Heart left ventricle (tissue), 16 donors: ENCODE results near the gene SNX3. TPM values are rescaled to one million over a fixed set of nuclear protein-coding genes. Genes with fewer than 3 reads are reported as not detected.
A peak's percentile ranks its signal among the peaks of the same experiment; 100 is the strongest.

Source experiments
- ATAC-seq, 4 donors: fragments of 200-7000 bp; cut with Tn5 transposase; one replicate each; pipeline ENCODE4 v1.9.1; 2020 to 2022; ENCODE audit warnings: moderate library complexity in 4 of 4, mild to moderate bottlenecking in 3 of 4, moderate number of reproducible peaks in 1 of 4
- DNase-seq, 5 donors: peaks; one replicate each; pipeline ENCODE4 v3.0.0-alpha.2; 2020
- H3K27ac ChIP-seq, 12 donors: fragments of 200-600 bp; sonication (generic) in 4 of 12; one replicate each; pipeline versions ENCODE4 v1.5.0 to v1.8.0; 2016 to 2022; ENCODE audit warnings: mild to moderate bottlenecking in 2 of 12
- H3K27me3 ChIP-seq, 9 donors: fragments of 200-600 bp; sonication (generic) in 2 of 9; one replicate each; pipeline versions ENCODE4 v1.5.1 to v1.8.0; 2016 to 2022; ENCODE audit warnings: mild to moderate bottlenecking in 3 of 9
- H3K36me3 ChIP-seq, 9 donors: fragments of 200-600 bp; sonication (generic) in 2 of 9; one replicate each; pipeline versions ENCODE4 v1.5.0 to v1.8.0; 2018 to 2022; ENCODE audit warnings: mild to moderate bottlenecking in 2 of 9
- H3K4me1 ChIP-seq, 12 donors: fragments of 200-600 bp; sonication (generic) in 4 of 12; one replicate each; pipeline versions ENCODE4 v1.5.0 to v1.8.0; 2016 to 2022; ENCODE audit warnings: mild to moderate bottlenecking in 3 of 12
- H3K4me3 ChIP-seq, 12 donors: fragments of 200-600 bp; sonication (generic) in 4 of 12; one replicate each; pipeline versions ENCODE4 v1.5.0 to v1.8.0; 2017 to 2022; ENCODE audit warnings: mild to moderate bottlenecking in 9 of 12, moderate library complexity in 4 of 12
- H3K9me3 ChIP-seq, 12 donors: fragments of 200-600 bp; sonication (generic) in 4 of 12; one replicate each; pipeline versions ENCODE4 v1.5.0 to v1.8.0; 2016 to 2022; ENCODE audit warnings: mild to moderate bottlenecking in 1 of 12
- POLR2A ChIP-seq, 2 donors: fragments of 450-650 bp; IDR thresholded peaks; one replicate each; pipeline ENCODE4 v1.6.1; 2017; ENCODE audit warnings: antibody characterized with exemption in 2 of 2, mild to moderate bottlenecking in 2 of 2, moderate library complexity in 2 of 2
- WGBS, 4 donors: extraction: QIAGEN DNeasy Blood & Tissue Kit in 2 of 4; methylation state at CpG; one replicate each; pipeline versions ENCODE4 v1.1.5 to v1.1.7; 2013 to 2018; 5-methylcytosine and 5-hydroxymethylcytosine counted together
- intact Hi-C, 10 donors: fragments of 100-400 bp; cut with DNase I; formaldehyde crosslinking; loops; one replicate each; pipeline versions ENCODE4 v1.11.1 to v1.14.2; 2022
- polyA plus RNA-seq, 2 donors: library from polyadenylated mRNA; stranded (reverse); fragments of 200-250 nt; gene quantifications; one replicate each; pipeline ENCODE4 v1.2.3, GENCODE V29; 2013
- total RNA-seq, 9 donors: library from RNA; depleted of rRNA in 2 of 9; stranded (reverse); fragments of >200 nt in 2 of 9; fragmentation: NEBNext Ultra II Directional in 3 of 9; extraction: Animal tissue kit (Norgen Biotek cat#: 25700) in 3 of 9; gene quantifications; one replicate each; pipeline versions ENCODE4 v1.1.0 to v1.2.4, GENCODE V29; 2016 to 2023
- TF ChIP-seq, protein P1 (sequence below), 12 donors: fragments of 200-600 bp; sonication (generic) in 4 of 12; IDR thresholded peaks; one replicate each; pipeline versions ENCODE4 v1.5.0 to v1.8.0; 2018 to 2022; ENCODE audit warnings: antibody characterized with exemption in 12 of 12, mild to moderate bottlenecking in 5 of 12
- donor health status: ischemic (EF 13 %, LVEDD 7.1; RV severe dilation, severe dysfunction).
- donor health status: healthy with polysubstance abuse.
- donor health status: DM: no; HTN: yes; CAD: no.
- donor health status: DM: no; HTN: no; CAD: no.
- donor health status: ischemic (EF 25% LVEDD 6.9; RV normal size, moderate dysfunction).
- donor health status: ischemic (EF 25% LVEDD 5.7; RV mildly dilated, moderate dysfunction).
- donor health status: healthy.
- donor health status: DM: yes; HTN: yes; CAD: no.
- donor health status: ischemic (EF 35%, LVEDD 5.7; RV mildly dilated, moderate dysfunction).
- donor health status: nonischemic (EF 11% LVEDD 7.7; RV severe dilation, severe dysfunction).
- donor health status: DM: yes; HTN: yes; CAD: no.
- donor health status: PGD.
- donor health status: ischemic (EF 29% LVEDD 5.4; RV normal size, mild dysfunction).
- donor health status: nonischemic (EF 23%, LVEDD 6.1; RV moderate dilation, normal function).

Gene SNX3
- total and polyA plus RNA-seq, 11 donors: 180 to 259 (median 229) TPM

DNA sequence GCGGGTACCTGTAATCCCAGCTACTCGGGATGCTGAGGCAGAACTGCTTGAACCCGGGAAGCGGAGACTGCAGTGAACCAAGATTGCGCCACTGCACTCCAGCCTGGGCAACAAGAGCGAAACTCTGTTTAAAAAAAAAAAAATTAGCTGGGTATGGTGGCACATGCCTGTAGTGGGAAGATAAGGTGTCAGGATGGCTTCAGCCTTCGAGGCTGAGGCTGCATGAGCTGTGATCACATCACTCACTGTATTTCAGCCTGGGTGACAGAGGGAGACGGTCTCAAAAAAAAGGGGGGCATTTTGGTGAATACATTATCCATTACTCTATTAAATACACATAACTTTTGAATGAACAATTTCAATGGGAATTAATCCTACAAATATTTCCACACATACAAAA lies 32.4 kb downstream of the SNX3 start:
- peaks cover 0 to 11% (median 0%) of the 10 kb centered on the region in 12 donors for H3K4me1 ChIP-seq
- H3K27me3 ChIP-seq: no peaks in the 10 kb centered on the region
- no peak for DNase-seq
- 92 to 97% (median 93%) methylated on average over 8 of the region's 8 CpGs for WGBS, 4 donors
- H3K36me3 ChIP-seq: peaks cover 0 to 17% (median 8%) of the 10 kb centered on the region in 9 donors
- no peaks in the 10 kb centered on the region for H3K9me3 ChIP-seq
- no peak for ATAC-seq
- H3K4me3 ChIP-seq: no peak overlapping the region
- intact Hi-C loops: no loop called here
- H3K27ac ChIP-seq: no peak overlapping the region
- TF ChIP-seq, protein P1, sequence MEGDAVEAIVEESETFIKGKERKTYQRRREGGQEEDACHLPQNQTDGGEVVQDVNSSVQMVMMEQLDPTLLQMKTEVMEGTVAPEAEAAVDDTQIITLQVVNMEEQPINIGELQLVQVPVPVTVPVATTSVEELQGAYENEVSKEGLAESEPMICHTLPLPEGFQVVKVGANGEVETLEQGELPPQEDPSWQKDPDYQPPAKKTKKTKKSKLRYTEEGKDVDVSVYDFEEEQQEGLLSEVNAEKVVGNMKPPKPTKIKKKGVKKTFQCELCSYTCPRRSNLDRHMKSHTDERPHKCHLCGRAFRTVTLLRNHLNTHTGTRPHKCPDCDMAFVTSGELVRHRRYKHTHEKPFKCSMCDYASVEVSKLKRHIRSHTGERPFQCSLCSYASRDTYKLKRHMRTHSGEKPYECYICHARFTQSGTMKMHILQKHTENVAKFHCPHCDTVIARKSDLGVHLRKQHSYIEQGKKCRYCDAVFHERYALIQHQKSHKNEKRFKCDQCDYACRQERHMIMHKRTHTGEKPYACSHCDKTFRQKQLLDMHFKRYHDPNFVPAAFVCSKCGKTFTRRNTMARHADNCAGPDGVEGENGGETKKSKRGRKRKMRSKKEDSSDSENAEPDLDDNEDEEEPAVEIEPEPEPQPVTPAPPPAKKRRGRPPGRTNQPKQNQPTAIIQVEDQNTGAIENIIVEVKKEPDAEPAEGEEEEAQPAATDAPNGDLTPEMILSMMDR (IDR thresholded peaks at IDR 0.05): no peak
- no peak for TF ChIP-seq POLR2A (IDR thresholded peaks at IDR 0.05)

DNA sequence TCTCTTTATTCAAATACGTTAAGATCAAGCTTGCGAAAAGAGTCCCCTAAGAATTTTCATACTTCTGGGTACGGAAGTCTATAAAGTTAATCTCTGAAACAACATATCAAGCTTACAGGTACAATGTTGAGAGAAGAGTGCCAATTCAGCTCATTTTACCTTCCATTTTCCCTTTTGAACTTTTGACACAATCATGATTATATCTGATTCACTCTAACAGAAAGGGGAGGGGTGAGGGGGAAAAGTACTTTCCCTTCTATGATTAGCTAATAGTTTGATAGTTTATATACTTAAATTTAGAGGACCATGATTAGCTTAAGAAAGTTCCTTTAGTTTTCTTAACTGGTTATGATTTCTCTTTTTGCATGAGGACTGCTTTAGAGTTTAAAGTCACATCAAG lies 33.5 kb downstream of the SNX3 start:
- TF ChIP-seq POLR2A (IDR thresholded peaks at IDR 0.05): no peak
- TF ChIP-seq, protein P1 (IDR thresholded peaks at IDR 0.05): no peak
- no peaks in the 10 kb centered on the region for H3K9me3 ChIP-seq
- no peak overlapping the region for H3K4me3 ChIP-seq
- H3K27ac ChIP-seq: no peak overlapping the region
- peaks cover 0 to 21% (median 0%) of the 10 kb centered on the region in 12 donors for H3K4me1 ChIP-seq
- DNase-seq (no peak), ATAC-seq (no peak)
- H3K27me3 ChIP-seq: no peaks in the 10 kb centered on the region
- intact Hi-C loops: no loop called here
- peaks cover 0 to 25% (median 13%) of the 10 kb centered on the region in 9 donors for H3K36me3 ChIP-seq
- 94 to 97% (median 95%) methylated on average over 3 of the region's 3 CpGs for WGBS, 4 donors

DNA sequence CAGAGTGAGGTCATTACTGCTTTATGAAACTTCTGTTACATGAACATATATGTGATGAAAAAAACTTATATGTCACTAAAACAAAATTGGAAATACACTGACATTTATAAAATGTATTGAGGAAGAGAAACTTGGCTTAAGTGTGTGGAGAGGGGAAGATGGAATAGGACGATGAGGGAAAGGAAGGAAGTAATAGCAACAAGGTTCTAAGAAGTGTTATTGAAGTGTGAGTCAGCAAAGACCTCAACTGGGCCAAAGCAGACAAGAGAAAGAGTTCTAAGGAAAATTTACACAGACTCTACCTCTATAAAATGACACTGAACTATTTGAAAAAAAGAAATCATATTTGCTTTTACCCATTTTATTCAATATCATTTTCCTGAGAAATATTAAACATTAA lies 38.3 kb downstream of the SNX3 start:
- ATAC-seq: no peak
- Histone ChIP-seq H3K4me3 (no peak overlapping the region), H3K27ac (peak overlapping the region in 1 of 12 donors; percentile 32), H3K27me3 (no peaks in the 10 kb centered on the region), H3K36me3 (peaks cover 0 to 61% (median 50%) of the 10 kb centered on the region in 9 donors), H3K4me1 (peaks cover 0 to 24% (median 0%) of the 10 kb centered on the region in 12 donors), H3K9me3 (no peaks in the 10 kb centered on the region)
- TF ChIP-seq, protein P1 (IDR thresholded peaks at IDR 0.05): no peak
- DNase-seq: no peak
- 43 to 53% (median 50%) methylated on average over 1 of the region's 1 CpG for WGBS, 4 donors
- intact Hi-C loops: no loop called here

DNA sequence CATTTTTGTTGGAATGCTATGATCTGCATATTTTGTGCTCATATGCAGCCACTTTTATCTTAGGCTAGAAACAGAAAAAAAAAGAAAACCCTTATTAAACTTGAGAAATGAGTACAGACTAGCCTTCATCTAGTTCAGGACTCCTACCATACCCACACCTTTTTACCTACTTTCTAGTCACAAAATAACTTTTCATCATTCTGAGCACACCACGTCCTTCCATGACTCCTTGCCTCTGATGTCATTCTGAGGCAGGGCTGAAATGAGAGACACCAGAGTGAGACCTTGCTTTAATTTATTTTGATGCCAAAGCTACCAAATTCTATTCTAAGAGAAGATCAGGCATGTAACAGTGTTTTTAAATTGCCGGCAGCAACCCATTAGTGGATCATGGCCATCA lies 38.8 kb downstream of the SNX3 start:
- H3K4me3 ChIP-seq: no peak overlapping the region
- peaks cover 0 to 63% (median 52%) of the 10 kb centered on the region in 9 donors for H3K36me3 ChIP-seq
- TF ChIP-seq POLR2A (IDR thresholded peaks at IDR 0.05): no peak
- TF ChIP-seq, protein P1 (IDR thresholded peaks at IDR 0.05): no peak
- intact Hi-C loops: no loop called here
- no peaks in the 10 kb centered on the region for H3K9me3 ChIP-seq
- no peaks in the 10 kb centered on the region for H3K27me3 ChIP-seq
- peaks cover 0 to 24% (median 0%) of the 10 kb centered on the region in 12 donors for H3K4me1 ChIP-seq
- DNase-seq: no peak
- ATAC-seq: no peak
- 94 to 97% (median 96%) methylated on average over 2 of the region's 2 CpGs for WGBS, 4 donors
- H3K27ac ChIP-seq: peak overlapping the region in 1 of 12 donors; percentile 32
